PC-9 (cell line): Measurements from ENCODE around the gene BRSK1.

ENCODE experiments used
- EZH2 ChIP-seq: fragments of 200-600 bp; sonication (generic); IDR thresholded peaks from 2 replicates; pipeline ENCODE4 v1.8.0; 2017; ENCODE audit warnings: antibody characterized with exemption, low read depth
- TF ChIP-seq, protein P1 (sequence below): fragments of 200-600 bp; sonication (generic); conservative IDR thresholded peaks from 2 replicates; pipeline ENCODE4 v1.6.1; 2017; ENCODE audit warnings: mixed run types, antibody characterized with exemption, mild to moderate bottlenecking, moderate library complexity

DNA sequence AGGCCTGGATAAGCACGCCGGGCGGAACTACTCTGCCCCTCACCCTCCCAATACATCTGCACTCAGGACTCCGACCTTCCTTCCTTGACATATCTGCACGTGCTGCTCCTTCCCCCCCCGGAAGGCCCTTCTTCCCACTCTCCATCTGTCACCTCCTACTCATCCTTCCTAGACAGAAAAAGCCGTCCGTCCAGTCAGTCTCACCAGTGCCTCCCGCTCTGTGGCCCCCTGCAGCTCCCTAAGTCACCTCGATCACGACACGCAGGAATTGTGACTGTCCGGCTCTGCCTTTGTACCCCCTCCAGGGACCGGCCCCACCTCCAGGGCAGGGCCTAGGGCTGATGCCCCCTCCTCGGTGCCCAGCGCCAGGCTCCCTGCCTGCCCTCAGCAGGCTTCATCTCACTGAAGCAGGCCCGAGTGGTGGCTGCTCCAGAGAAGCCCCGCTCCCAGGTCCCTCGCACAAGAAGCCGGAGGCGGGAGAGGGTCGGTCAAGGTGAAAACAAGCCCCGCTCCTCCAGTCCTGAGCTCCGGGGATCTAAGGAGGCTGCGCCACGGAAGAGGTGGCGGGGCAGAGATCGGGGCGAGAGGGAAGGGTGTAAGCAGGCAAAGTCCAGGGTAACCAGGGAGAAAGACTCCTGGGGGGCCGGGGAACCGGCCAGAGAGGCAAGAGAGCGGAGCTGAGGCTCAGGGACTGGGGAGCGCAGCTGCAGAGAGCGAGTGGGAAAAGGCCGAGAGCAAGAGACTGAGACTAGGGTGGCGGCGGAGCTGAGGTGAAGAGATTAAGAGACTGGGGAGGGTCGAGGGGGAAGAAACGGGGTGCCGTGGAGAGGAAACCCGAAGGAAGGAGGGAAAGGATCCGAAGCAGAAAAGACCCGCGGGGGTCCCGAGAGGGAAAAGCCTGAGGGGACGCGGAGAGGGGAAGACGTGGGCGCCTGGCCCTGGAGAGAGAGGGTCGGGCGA, 26.1 kb upstream of the BRSK1 start:
- TF ChIP-seq, protein P1, sequence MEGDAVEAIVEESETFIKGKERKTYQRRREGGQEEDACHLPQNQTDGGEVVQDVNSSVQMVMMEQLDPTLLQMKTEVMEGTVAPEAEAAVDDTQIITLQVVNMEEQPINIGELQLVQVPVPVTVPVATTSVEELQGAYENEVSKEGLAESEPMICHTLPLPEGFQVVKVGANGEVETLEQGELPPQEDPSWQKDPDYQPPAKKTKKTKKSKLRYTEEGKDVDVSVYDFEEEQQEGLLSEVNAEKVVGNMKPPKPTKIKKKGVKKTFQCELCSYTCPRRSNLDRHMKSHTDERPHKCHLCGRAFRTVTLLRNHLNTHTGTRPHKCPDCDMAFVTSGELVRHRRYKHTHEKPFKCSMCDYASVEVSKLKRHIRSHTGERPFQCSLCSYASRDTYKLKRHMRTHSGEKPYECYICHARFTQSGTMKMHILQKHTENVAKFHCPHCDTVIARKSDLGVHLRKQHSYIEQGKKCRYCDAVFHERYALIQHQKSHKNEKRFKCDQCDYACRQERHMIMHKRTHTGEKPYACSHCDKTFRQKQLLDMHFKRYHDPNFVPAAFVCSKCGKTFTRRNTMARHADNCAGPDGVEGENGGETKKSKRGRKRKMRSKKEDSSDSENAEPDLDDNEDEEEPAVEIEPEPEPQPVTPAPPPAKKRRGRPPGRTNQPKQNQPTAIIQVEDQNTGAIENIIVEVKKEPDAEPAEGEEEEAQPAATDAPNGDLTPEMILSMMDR, result no peak
- no peak for TF ChIP-seq EZH2
